KMS-11 (cell line): ENCODE measurements around the gene LFNG.
A peak's percentile ranks its signal among the peaks of the same experiment; 100 is the strongest.

Source experiments
- H2AFZ ChIP-seq: fragments of 200-600 bp; sonication (generic); 2 replicates; pipeline ENCODE4 v1.6.1; 2016; ENCODE audit warnings: antibody characterized with exemption, mixed run types, low read depth
- H3K27ac ChIP-seq: fragments of 200-600 bp; sonication (generic); 2 replicates; pipeline ENCODE4 v1.6.1; 2016; ENCODE audit warnings: mild to moderate bottlenecking, mixed run types
- H3K27me3 ChIP-seq: fragments of 200-600 bp; sonication (generic); 2 replicates; pipeline ENCODE4 v1.6.1; 2017; ENCODE audit warnings: mild to moderate bottlenecking, low read depth, mixed run types, moderate library complexity; ENCODE audit not compliant: insufficient read depth
- H3K36me3 ChIP-seq: fragments of 200-600 bp; sonication (generic); 2 replicates; pipeline ENCODE4 v1.6.1; 2017; ENCODE audit warnings: mild to moderate bottlenecking, mixed run types; ENCODE audit not compliant: insufficient read depth
- H3K4me1 ChIP-seq: fragments of 200-600 bp; sonication (generic); 2 replicates; pipeline ENCODE4 v1.6.1; 2016; ENCODE audit warnings: mild to moderate bottlenecking, low read depth, mixed run types; ENCODE audit not compliant: poor library complexity, severe bottlenecking
- H3K4me2 ChIP-seq: fragments of 200-600 bp; sonication (generic); 2 replicates; pipeline ENCODE4 v1.7.0; 2016; ENCODE audit warnings: mild to moderate bottlenecking, mixed run types
- H3K4me3 ChIP-seq: fragments of 200-600 bp; sonication (generic); IDR thresholded peaks from 2 replicates; pipeline ENCODE4 v1.6.1; 2017; ENCODE audit warnings: low read depth, low read length, mixed read lengths; ENCODE audit not compliant: insufficient read depth
- H3K79me2 ChIP-seq: fragments of 200-600 bp; sonication (generic); 2 replicates; pipeline ENCODE4 v1.6.1; 2016; ENCODE audit warnings: low read depth, mixed run types; ENCODE audit not compliant: insufficient read depth
- H3K9ac ChIP-seq: fragments of 200-600 bp; sonication (generic); 2 replicates; pipeline ENCODE4 v1.6.1; 2016; ENCODE audit warnings: mild to moderate bottlenecking, mixed run types
- H4K20me1 ChIP-seq: fragments of 200-600 bp; sonication (generic); 2 replicates; pipeline ENCODE4 v1.6.1; 2016; ENCODE audit warnings: mild to moderate bottlenecking, mixed run types; ENCODE audit not compliant: insufficient read depth
- CTCF ChIP-seq: fragments of 200-600 bp; sonication (generic); conservative IDR thresholded peaks from 2 replicates; pipeline ENCODE4 v1.6.1; 2017; ENCODE audit warnings: low read depth, mild to moderate bottlenecking, antibody characterized with exemption, low read length, moderate library complexity, mixed read lengths

The LFNG gene

GRCh38 chr7:2481195-2481594 lies 38.4 kb upstream of the LFNG start:
- Histone ChIP-seq H2AFZ (no peak overlapping the region), H3K4me1 (no peaks in the 10 kb centered on the region), H3K27ac (no peak overlapping the region), H3K4me2 (no peak overlapping the region), H3K36me3 (no peaks in the 10 kb centered on the region), H3K79me2 (no peaks in the 10 kb centered on the region), H4K20me1 (no peaks in the 10 kb centered on the region), H3K27me3 (peaks cover 57% of the 10 kb centered on the region), H3K9ac (no peak overlapping the region), H3K4me3 (no peak overlapping the region)
- no peak for TF ChIP-seq CTCF

- Histone ChIP-seq H3K4me1 (no peaks in the 10 kb centered on the region), H3K79me2 (no peaks in the 10 kb centered on the region), H3K4me3 (no peak overlapping the region), H3K9ac (no peak overlapping the region), H3K4me2 (no peak overlapping the region), H4K20me1 (no peaks in the 10 kb centered on the region), H3K27ac (no peak overlapping the region), H3K27me3 (peaks cover 47% of the 10 kb centered on the region), H2AFZ (no peak overlapping the region), H3K36me3 (no peaks in the 10 kb centered on the region)
- TF ChIP-seq CTCF: peak; percentile 33; the same call in 1 of the 2 replicates
Observed at GRCh38 chr7:2482725-2483451, 36.7 kb upstream of the LFNG start.

GRCh38 chr7:2483494-2483893 lies 36.1 kb upstream of the LFNG start:
- Histone ChIP-seq H3K27ac (no peak overlapping the region), H3K4me1 (no peaks in the 10 kb centered on the region), H3K4me2 (no peak overlapping the region)

GRCh38 chr7:2484868-2485267 lies 34.7 kb upstream of the LFNG start:
- Histone ChIP-seq H2AFZ (no peak overlapping the region), H3K79me2 (no peaks in the 10 kb centered on the region), H3K4me2 (no peak overlapping the region), H3K4me3 (no peak overlapping the region), H3K9ac (no peak overlapping the region), H3K27me3 (peaks cover 40% of the 10 kb centered on the region), H3K4me1 (no peaks in the 10 kb centered on the region), H3K36me3 (no peaks in the 10 kb centered on the region), H3K27ac (no peak overlapping the region), H4K20me1 (no peaks in the 10 kb centered on the region)
- TF ChIP-seq CTCF: no peak

More at GRCh38 chr7:2483494-2483893, 36.1 kb upstream of the LFNG start:
- no peak overlapping the region for H3K9ac ChIP-seq
- H3K4me3 ChIP-seq: no peak overlapping the region
- H4K20me1 ChIP-seq: no peaks in the 10 kb centered on the region
- H2AFZ ChIP-seq: no peak overlapping the region
- H3K79me2 ChIP-seq: no peaks in the 10 kb centered on the region
- no peaks in the 10 kb centered on the region for H3K36me3 ChIP-seq
- TF ChIP-seq CTCF: no peak
- peaks cover 46% of the 10 kb centered on the region for H3K27me3 ChIP-seq
